ENCODE results near the gene GTF2H2.
"Not testable (repeated sequence)": the region's sequence is repeated elsewhere in the genome, so short reads cannot be mapped to it uniquely, and the experiment has no call there.

DNA sequence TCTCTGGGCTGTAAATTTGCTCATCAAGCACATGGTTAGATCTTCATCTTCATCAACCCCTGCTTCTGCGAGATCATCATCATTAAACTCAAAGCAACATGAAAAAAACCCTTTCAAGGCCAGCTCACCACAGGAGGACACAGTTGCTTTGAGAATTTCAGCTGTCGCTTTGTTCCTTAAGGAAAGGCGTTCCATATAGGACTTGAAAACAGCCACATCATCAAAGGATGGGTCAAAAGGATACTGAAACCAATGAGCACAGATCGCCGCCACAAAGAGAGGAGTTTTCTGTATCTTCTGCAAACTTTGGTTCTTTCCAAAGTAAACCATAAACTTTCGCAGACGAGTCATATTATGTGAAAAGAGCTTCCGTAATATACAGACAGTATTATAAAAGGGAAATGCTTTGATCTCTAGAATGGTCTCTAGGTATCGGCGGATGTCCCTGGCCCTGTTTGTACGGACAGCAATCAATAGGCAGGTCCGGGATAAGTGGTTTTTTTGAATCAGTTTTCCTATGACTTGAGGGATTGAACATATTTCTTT, 42.3 kb upstream of the GTF2H2 start:
- TF ChIP-seq, protein P1, sequence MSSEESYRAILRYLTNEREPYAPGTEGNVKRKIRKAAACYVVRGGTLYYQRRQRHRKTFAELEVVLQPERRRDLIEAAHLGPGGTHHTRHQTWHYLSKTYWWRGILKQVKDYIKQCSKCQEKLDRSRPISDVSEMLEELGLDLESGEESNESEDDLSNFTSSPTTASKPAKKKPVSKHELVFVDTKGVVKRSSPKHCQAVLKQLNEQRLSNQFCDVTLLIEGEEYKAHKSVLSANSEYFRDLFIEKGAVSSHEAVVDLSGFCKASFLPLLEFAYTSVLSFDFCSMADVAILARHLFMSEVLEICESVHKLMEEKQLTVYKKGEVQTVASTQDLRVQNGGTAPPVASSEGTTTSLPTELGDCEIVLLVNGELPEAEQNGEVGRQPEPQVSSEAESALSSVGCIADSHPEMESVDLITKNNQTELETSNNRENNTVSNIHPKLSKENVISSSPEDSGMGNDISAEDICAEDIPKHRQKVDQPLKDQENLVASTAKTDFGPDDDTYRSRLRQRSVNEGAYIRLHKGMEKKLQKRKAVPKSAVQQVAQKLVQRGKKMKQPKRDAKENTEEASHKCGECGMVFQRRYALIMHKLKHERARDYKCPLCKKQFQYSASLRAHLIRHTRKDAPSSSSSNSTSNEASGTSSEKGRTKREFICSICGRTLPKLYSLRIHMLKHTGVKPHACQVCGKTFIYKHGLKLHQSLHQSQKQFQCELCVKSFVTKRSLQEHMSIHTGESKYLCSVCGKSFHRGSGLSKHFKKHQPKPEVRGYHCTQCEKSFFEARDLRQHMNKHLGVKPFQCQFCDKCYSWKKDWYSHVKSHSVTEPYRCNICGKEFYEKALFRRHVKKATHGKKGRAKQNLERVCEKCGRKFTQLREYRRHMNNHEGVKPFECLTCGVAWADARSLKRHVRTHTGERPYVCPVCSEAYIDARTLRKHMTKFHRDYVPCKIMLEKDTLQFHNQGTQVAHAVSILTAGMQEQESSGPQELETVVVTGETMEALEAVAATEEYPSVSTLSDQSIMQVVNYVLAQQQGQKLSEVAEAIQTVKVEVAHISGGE (CRISPR knock-in tag; IDR thresholded peaks at IDR 0.05), result not testable (repeated sequence)
- TF ChIP-seq, protein P2, sequence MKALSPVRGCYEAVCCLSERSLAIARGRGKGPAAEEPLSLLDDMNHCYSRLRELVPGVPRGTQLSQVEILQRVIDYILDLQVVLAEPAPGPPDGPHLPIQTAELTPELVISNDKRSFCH (CRISPR knock-in tag; IDR thresholded peaks at IDR 0.05), result not testable (repeated sequence)
- TF ChIP-seq, protein P2 (tag; IDR thresholded peaks at IDR 0.05), result not testable (repeated sequence)
- not testable (repeated sequence) for TF ChIP-seq SMARCC2 (IDR thresholded peaks at IDR 0.05; ENCODE audit: low read depth); RBBP5 (IDR thresholded peaks at IDR 0.05; ENCODE audit: borderline replicate concordance, insufficient read depth, low read length, poor library complexity, severe bottlenecking); GATAD2B (IDR thresholded peaks at IDR 0.05; ENCODE audit: borderline replicate concordance)
- TF ChIP-seq, protein P3, sequence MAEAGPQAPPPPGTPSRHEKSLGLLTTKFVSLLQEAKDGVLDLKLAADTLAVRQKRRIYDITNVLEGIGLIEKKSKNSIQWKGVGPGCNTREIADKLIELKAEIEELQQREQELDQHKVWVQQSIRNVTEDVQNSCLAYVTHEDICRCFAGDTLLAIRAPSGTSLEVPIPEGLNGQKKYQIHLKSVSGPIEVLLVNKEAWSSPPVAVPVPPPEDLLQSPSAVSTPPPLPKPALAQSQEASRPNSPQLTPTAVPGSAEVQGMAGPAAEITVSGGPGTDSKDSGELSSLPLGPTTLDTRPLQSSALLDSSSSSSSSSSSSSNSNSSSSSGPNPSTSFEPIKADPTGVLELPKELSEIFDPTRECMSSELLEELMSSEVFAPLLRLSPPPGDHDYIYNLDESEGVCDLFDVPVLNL (CRISPR knock-in tag; IDR thresholded peaks at IDR 0.05; ENCODE audit: low read depth), result not testable (repeated sequence)
